A549 (cell line): ENCODE data around the gene MYO1C. TPM values are rescaled to one million over a fixed set of nuclear protein-coding genes. Genes with fewer than 3 reads are reported as not detected.

Source experiments
- ATAC-seq, 2 experiments: fragments of 200-7000 bp in 1 of 2; fragments of >200 bp in 1 of 2; cut with Nextera tagmentation in 1 of 2; cut with Tn5 transposase in 1 of 2; 3 replicates each; pipeline versions ENCODE4 v1.8.0 to v1.9.1; 2018 to 2020; ENCODE audit warnings: mild to moderate bottlenecking in 1 of 2, moderate library complexity in 1 of 2
- CTCF ChIA-PET: fragments of 300-600 bp; sonication (Branson Sonifier 250); formaldehyde crosslinking; extraction: SDS; loops from one replicate; lab custom pipeline; 2021; ENCODE audit warnings: antibody characterized with exemption, inconsistent platforms; lab: Yijun Ruan, JAX
- POLR2A ChIA-PET: fragments of 350-600 bp; formaldehyde crosslinking; extraction: SDS; loops from one replicate; lab custom pipeline; 2021; ENCODE audit warnings: antibody characterized with exemption, inconsistent platforms; lab: Yijun Ruan, JAX
- DNase-seq, 2 experiments: peaks; one replicate each; pipeline versions ENCODE4 v3.0.0 to v3.0.0-alpha.2; 2011 to 2016; ENCODE audit warnings: low read depth in 1 of 2, low spot score in 1 of 2
- FAIRE-seq: peaks from 2 replicates; lab custom pipeline; 2011; peaks lifted over from hg19 to GRCh38; lab: Jason Lieb, UNC
- H3K27ac ChIP-seq, 2 experiments: fragments of >200 bp; sonication (Bioruptor Twin); formaldehyde crosslinking; 3 replicates each; pipeline ENCODE4 v1.5.1; 2016 to 2017
- H3K4me1 ChIP-seq: fragments of >200 bp; sonication (Bioruptor Twin); formaldehyde crosslinking; 3 replicates; pipeline ENCODE4 v1.6.1; 2016
- H3K4me2 ChIP-seq: fragments of >200 bp; sonication (Bioruptor Twin); formaldehyde crosslinking; 3 replicates; pipeline ENCODE4 v1.6.1; 2016
- H3K4me3 ChIP-seq: fragments of >200 bp; sonication (Bioruptor Twin); formaldehyde crosslinking; 3 replicates; pipeline ENCODE4 v1.5.1; 2016
- H3K9me3 ChIP-seq: fragments of >200 bp; sonication (Bioruptor Twin); formaldehyde crosslinking; 3 replicates; pipeline ENCODE4 v1.6.1; 2016
- ATOH8 ChIP-seq: fragments of 250-450 bp; sonication (Bioruptor Pico); IDR thresholded peaks from 2 replicates; pipeline ENCODE4 v1.5.0; 2020; ENCODE audit warnings: low read depth, mild to moderate bottlenecking, moderate library complexity
- BHLHE40 ChIP-seq: IDR thresholded peaks from 2 replicates; pipeline ENCODE4 v1.6.1; 2012; ENCODE audit warnings: low read depth, low read length, inconsistent platforms
- CBX2 ChIP-seq: fragments of 200-600 bp; sonication (generic); IDR thresholded peaks from 2 replicates; pipeline ENCODE4 v1.6.1; 2016; ENCODE audit warnings: low read depth, mild to moderate bottlenecking, borderline replicate concordance
- CEBPB ChIP-seq, 2 experiments: fragments of >200 bp in 1 of 2; sonication (Bioruptor Twin) in 1 of 2; formaldehyde crosslinking in 1 of 2; IDR thresholded peaks; 2 replicates each; pipeline ENCODE4 v1.6.1; 2012 to 2016
- EHF ChIP-seq: fragments of 250-450 bp; sonication (Bioruptor Pico); IDR thresholded peaks from 2 replicates; pipeline ENCODE4 v1.5.0; 2020; ENCODE audit warnings: mild to moderate bottlenecking
- FOSL2 ChIP-seq, 2 experiments: fragments of 450-650 bp in 1 of 2; fragments of >200 bp in 1 of 2; sonication (Bioruptor Twin) in 1 of 2; formaldehyde crosslinking; IDR thresholded peaks; 2 replicates each; pipeline versions ENCODE4 v1.5.0 to v1.6.1; 2016 to 2020; ENCODE audit warnings: mild to moderate bottlenecking in 1 of 2, moderate library complexity in 1 of 2
- FOXS1 ChIP-seq: fragments of 250-450 bp; sonication (Bioruptor Pico); IDR thresholded peaks from 2 replicates; pipeline ENCODE4 v1.5.0; 2020; ENCODE audit warnings: mild to moderate bottlenecking, moderate library complexity
- HOXB13 ChIP-seq: fragments of 250-450 bp; sonication (Bioruptor Pico); IDR thresholded peaks from 2 replicates; pipeline ENCODE4 v1.5.0; 2020; ENCODE audit warnings: low read depth, mild to moderate bottlenecking, moderate library complexity
- KDM1A ChIP-seq: fragments of 200-600 bp; sonication (generic); IDR thresholded peaks from 2 replicates; pipeline ENCODE4 v1.6.1; 2016; ENCODE audit warnings: low read depth, mild to moderate bottlenecking
- KDM5A ChIP-seq: fragments of 200-600 bp; sonication (generic); IDR thresholded peaks from 2 replicates; pipeline ENCODE4 v1.6.1; 2016; ENCODE audit warnings: antibody characterized with exemption, mild to moderate bottlenecking
- NFE2L2 ChIP-seq: fragments of 150-350 bp; conservative IDR thresholded peaks from 2 replicates; pipeline ENCODE4 v1.6.1; 2014; ENCODE audit warnings: low read length
- NR3C1 ChIP-seq: fragments of >200 bp; sonication (Bioruptor Twin); formaldehyde crosslinking; IDR thresholded peaks from 3 replicates; pipeline ENCODE4 v1.6.1; 2017
- PBX3 ChIP-seq: IDR thresholded peaks from 2 replicates; pipeline ENCODE4 v1.6.1; 2012
- PHF8 ChIP-seq: fragments of 200-600 bp; sonication (generic); IDR thresholded peaks from 2 replicates; pipeline ENCODE4 v1.6.1; 2016; ENCODE audit warnings: low read depth, mild to moderate bottlenecking, antibody characterized with exemption, moderate library complexity, borderline replicate concordance
- POLR2A ChIP-seq: IDR thresholded peaks from 2 replicates; pipeline ENCODE4 v1.6.1; 2012; ENCODE audit warnings: mild to moderate bottlenecking, low read length
- RARB ChIP-seq: fragments of 250-450 bp; sonication (Bioruptor Pico); IDR thresholded peaks from 2 replicates; pipeline ENCODE4 v1.8.0; 2021; ENCODE audit warnings: mild to moderate bottlenecking, moderate library complexity
- RCOR1 ChIP-seq: fragments of 150-350 bp; IDR thresholded peaks from 2 replicates; pipeline ENCODE4 v1.6.1; 2014; ENCODE audit warnings: antibody characterized with exemption, low read length, low read depth
- SMC3 ChIP-seq: fragments of >200 bp; sonication (Bioruptor Twin); formaldehyde crosslinking; IDR thresholded peaks from 3 replicates; pipeline ENCODE4 v1.6.1; 2018; ENCODE audit warnings: inconsistent platforms
- TP53 ChIP-seq: fragments of 250-450 bp; sonication (Bioruptor Pico); IDR thresholded peaks from 2 replicates; pipeline ENCODE4 v1.5.0; 2021; ENCODE audit warnings: mild to moderate bottlenecking, moderate library complexity
- USF2 ChIP-seq: fragments of 450-650 bp; IDR thresholded peaks from 2 replicates; pipeline ENCODE4 v1.6.1; 2014; ENCODE audit warnings: antibody characterized with exemption
- ZC3H11A ChIP-seq: fragments of 450-650 bp; IDR thresholded peaks from 2 replicates; pipeline ENCODE4 v1.6.1; 2014; ENCODE audit warnings: antibody characterized with exemption, mild to moderate bottlenecking
- ZFP36 ChIP-seq: fragments of 450-650 bp; IDR thresholded peaks from 2 replicates; pipeline ENCODE4 v1.6.1; 2014; ENCODE audit warnings: borderline replicate concordance; ENCODE audit not compliant: partially characterized antibody
- ZNF302 ChIP-seq: fragments of 250-450 bp; sonication (Bioruptor Pico); IDR thresholded peaks from 2 replicates; pipeline ENCODE4 v1.9.0; 2021; ENCODE audit warnings: inconsistent platforms, mild to moderate bottlenecking, moderate library complexity
- ZSCAN20 ChIP-seq: fragments of 250-450 bp; sonication (Bioruptor Pico); IDR thresholded peaks from 2 replicates; pipeline ENCODE4 v1.8.0; 2022; ENCODE audit warnings: mild to moderate bottlenecking, moderate library complexity
- WGBS: methylation state at CpG from one replicate; pipeline ENCODE4 v1.1.6; 2017; ENCODE audit errors: missing lambda C conversion rate; 5-methylcytosine and 5-hydroxymethylcytosine counted together
- polyA plus RNA-seq, 4 experiments: library from polyadenylated mRNA; depleted of rRNA in 3 of 4; stranded (reverse); fragments of >200 nt; fragmentation: RNase III in 1 of 4; extraction: RNeasy Plus Mini Kit Qiagen cat#74134 plus additional on column Dnase treatment in 1 of 4; gene quantifications; 2 replicates in 3 of 4; 3 replicates in 1 of 4; pipeline ENCODE4 v1.2.3, GENCODE V29; 2011 to 2017
- TF ChIP-seq, protein P1 (sequence below): IDR thresholded peaks from 2 replicates; pipeline ENCODE4 v1.6.1; 2012

Gene MYO1C
- polyA plus RNA-seq, 2 of the 4 experiments (the other 2 are of a cell fraction): 101 to 123 TPM

DNA sequence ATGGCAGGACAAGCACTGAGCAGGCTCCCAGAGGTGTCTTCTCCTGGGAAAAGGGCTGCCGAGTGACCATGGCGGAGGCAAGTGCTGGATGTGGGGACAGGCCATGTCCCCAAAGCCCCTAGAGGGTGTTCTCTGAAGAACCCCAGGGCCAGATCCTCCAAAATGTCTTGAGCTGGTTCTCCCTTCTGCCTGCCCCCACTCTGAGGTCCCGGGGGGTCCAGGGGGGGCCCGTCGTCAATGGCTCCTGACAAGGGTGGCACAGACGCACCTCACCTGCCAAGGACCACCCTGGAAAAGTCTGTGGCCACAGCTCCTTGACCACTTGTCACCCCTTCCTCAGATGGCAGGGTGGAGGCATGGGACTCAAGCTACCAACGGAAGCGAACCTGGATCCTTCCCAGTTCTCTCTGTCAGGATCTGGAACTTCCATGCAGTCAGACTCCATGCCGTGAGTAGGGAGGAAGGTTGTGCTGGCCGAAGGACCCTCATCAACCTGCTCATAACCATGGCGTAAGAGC, 2.3 kb upstream of the MYO1C start:
- Histone ChIP-seq H3K4me1 (peaks cover 15% of the 10 kb centered on the region), H3K27ac (no peak overlapping the region), H3K4me3 (no peak overlapping the region), H3K9me3 (no peaks in the 10 kb centered on the region), H3K4me2 (no peak overlapping the region)
- ChIA-PET CTCF (interaction anchor here (0.5 to 7.0 kb wide), 4 partner anchors 11 to 116 kb away, joined by 3 to 68 read pairs (median 20); partner anchors contain the start of gene INPP5K), POLR2A (interaction anchor here (1.2 kb wide), 1 partner anchor 15 kb away, joined by 3 read pairs; no protein-coding TSS in a partner anchor)
- DNase-seq (no peak), FAIRE-seq (no peak), ATAC-seq (no peak)
- 88% methylated on average over 10 of the region's 11 CpGs for WGBS
- no peak for TF ChIP-seq KDM5A
- no peak for TF ChIP-seq NR3C1
- TF ChIP-seq NFE2L2: no peak
- TF ChIP-seq, protein P1, sequence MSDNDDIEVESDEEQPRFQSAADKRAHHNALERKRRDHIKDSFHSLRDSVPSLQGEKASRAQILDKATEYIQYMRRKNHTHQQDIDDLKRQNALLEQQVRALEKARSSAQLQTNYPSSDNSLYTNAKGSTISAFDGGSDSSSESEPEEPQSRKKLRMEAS: no peak
- no peak for TF ChIP-seq ZFP36
- no peak for TF ChIP-seq KDM1A
- TF ChIP-seq POLR2A: no peak
- no peak for TF ChIP-seq RCOR1
- TF ChIP-seq CBX2: no peak
- TF ChIP-seq FOXS1: no peak
- TF ChIP-seq CEBPB (IDR thresholded peaks at IDR 0.05): no peak
- TF ChIP-seq HOXB13 (CRISPR knock-in tag): no peak
- TF ChIP-seq BHLHE40: no peak
- TF ChIP-seq PHF8: no peak
- TF ChIP-seq PBX3: no peak
- no peak for TF ChIP-seq RARB (CRISPR knock-in tag)

DNA sequence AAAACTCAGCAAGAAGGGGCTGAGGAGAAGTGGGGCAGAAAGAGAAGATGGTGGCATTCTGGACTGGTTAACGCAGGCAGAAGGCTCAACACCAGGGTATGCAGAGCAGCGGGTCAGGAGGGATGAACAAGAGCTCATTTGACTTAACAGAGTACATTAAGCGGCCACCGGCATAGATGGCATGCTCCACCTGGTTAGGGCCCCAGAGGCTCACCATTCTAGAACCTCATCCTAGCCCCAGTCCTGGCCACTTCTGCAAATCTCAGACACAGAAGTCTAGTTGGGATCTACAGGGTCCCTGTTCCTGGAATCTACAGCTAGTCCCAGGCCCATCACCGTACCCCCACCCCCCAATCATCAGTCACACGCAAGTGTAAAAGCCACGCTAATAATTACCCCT, 1.7 kb upstream of the MYO1C start:
- ATAC-seq (no peak), FAIRE-seq (no peak), DNase-seq (no peak)
- TF ChIP-seq ZC3H11A (no peak), EHF (no peak), ATOH8 (CRISPR knock-in tag) (no peak), CEBPB (IDR thresholded peaks at IDR 0.05) (no peak), SMC3 (no peak), TP53 (CRISPR knock-in tag) (no peak)
- Histone ChIP-seq H3K4me2 (no peak overlapping the region), H3K4me1 (peaks cover 21% of the 10 kb centered on the region), H3K4me3 (no peak overlapping the region), H3K27ac (no peak overlapping the region), H3K9me3 (no peaks in the 10 kb centered on the region)
- whole genome bisulfite sequencing: 94% methylated on average over 7 of the region's 7 CpGs
- ChIA-PET POLR2A (interaction anchor here (0.6 to 1.2 kb wide), 2 partner anchors 15 to 22 kb away, joined by 3 to 6 read pairs; partner anchors contain the start of gene INPP5K), CTCF (interaction anchor here (0.5 to 3.2 kb wide), 3 partner anchors 22 to 136 kb away, joined by 3 to 25 read pairs (median 11); partner anchors contain the start of gene INPP5K)

DNA sequence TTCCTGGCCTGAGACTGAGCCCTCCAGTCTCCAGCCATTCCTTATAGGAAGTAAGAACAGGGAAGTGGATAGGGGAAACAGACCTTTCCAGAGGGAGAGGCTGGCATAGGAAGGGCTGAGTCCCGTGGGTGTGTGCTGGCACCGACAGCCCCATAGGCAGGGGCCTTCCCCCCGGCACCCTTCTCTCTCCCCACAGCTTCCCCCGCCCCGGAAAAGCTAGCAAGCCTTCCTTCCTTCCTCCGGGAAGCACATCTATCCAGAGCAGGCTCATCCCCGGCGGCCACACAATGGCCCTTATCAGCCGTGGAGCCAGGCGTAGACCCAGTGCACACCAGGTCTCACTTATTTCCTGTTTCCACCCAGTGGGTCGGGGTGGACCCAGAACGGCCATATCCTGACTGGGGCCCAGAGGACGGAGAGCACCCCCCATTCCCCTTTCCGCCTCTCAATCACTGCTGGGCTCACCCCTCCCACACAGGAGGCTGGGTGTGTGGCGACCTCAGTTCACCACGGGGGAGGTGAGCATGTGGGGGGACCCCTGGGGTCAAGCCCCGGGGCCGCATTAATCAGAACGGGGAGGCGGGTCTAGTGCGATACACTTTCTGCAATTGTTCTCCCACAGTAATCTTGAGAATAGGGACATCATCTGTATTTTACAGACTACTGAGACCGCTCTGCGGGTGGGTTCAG, 950 bp upstream of the MYO1C start:
- TF ChIP-seq RARB (CRISPR knock-in tag) (no peak), USF2 (no peak), PHF8 (no peak), ZSCAN20 (CRISPR knock-in tag) (no peak), FOXS1 (no peak), ZNF302 (CRISPR knock-in tag) (no peak), FOSL2 (IDR thresholded peaks at IDR 0.05) (no peak), FOSL2 (CRISPR knock-in tag; IDR thresholded peaks at IDR 0.05) (no peak), NR3C1 (no peak), KDM5A (no peak), NFE2L2 (no peak), CBX2 (no peak)
- TF ChIP-seq, all 56 proteins: peak for 0
- H3K4me1 ChIP-seq: peaks cover 29% of the 10 kb centered on the region
- no peak overlapping the region for H3K27ac ChIP-seq
- POLR2A ChIA-PET: interaction anchor here (0.6 kb wide), 1 partner anchor 23 kb away, joined by 6 read pairs; the partner anchor contains the start of gene INPP5K
- no peak for DNase-seq
- 92% methylated on average over 20 of the region's 23 CpGs for WGBS
- H3K4me2 ChIP-seq: no peak overlapping the region
- no peaks in the 10 kb centered on the region for H3K9me3 ChIP-seq
- H3K4me3 ChIP-seq: no peak overlapping the region
- CTCF ChIA-PET: interaction anchor here (0.6 to 3.2 kb wide), 3 partner anchors 16 to 136 kb away, joined by 4 to 25 read pairs (median 11); partner anchors contain the start of gene INPP5K
- no peak for FAIRE-seq
- no peak for ATAC-seq
